ENCODE data around the gene HPSE2. TPM values are rescaled to one million over a fixed set of nuclear protein-coding genes. Genes with fewer than 3 reads are reported as not detected.

The HPSE2 gene
- polyA plus RNA-seq, 1 of the 3 experiments (the other 2 are of a cell fraction) = not detected

DNA sequence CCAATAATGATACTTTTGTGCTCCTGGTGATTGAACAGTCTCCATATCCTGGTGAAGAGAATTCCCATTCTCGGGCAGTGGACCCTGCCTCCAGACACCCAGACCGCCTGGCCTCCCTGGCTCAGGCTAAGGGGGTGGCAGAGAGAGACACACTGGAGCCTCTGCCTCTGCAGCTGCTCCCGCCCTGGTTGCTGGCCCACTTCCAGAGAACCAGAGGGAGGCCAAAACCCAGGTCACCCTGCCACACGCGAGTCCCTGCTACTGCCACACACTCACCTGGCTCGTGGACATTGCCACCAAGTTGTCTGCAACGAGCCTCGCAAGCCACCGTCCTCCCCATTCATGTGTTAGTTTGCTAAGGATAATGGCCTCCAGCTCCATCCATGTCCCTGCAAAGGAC lies 221.8 kb downstream of the HPSE2 start:
- Histone ChIP-seq H3K9me3 (no peaks in the 10 kb centered on the region), H3K9ac (no peak overlapping the region), H3K4me3 (ENCODE audit: low read depth in 2 of 2, low read length in 1 of 2) (no peak overlapping the region), H3K79me2 (ENCODE audit: insufficient read depth) (no peaks in the 10 kb centered on the region), H2AFZ (ENCODE audit: low read depth) (no peak overlapping the region), H3K27ac (ENCODE audit: low read depth in 2 of 2, low read length in 1 of 2) (no peak overlapping the region), H3F3A (replicated peaks; ENCODE audit: insufficient read depth) (no peaks in the 10 kb centered on the region), H4K20me1 (ENCODE audit: insufficient read depth) (no peaks in the 10 kb centered on the region), H3K27me3 (ENCODE audit: insufficient read depth) (no peaks in the 10 kb centered on the region), H3K9me2 (0 out of 2 replicates have a peak, but pooled peaks cover 3% of the 10 kb centered on the region), H3K4me2 (no peak overlapping the region), H3K4me1 (ENCODE audit: control insufficient read depth in 1 of 2, insufficient read depth in 2 of 2, low read depth in 1 of 2, low read length in 1 of 2) (peaks cover 0 to 4% of the 10 kb centered on the region in 2 experiments; a peak in 2 of 4 replicates), H3K36me3 (replicated peaks in 1 of 2; ENCODE audit: control insufficient read depth in 1 of 2, insufficient read depth in 2 of 2, low read length in 1 of 2) (no peaks in the 10 kb centered on the region)
- 47% methylated on average over 8 of the region's 9 CpGs for WGBS (ENCODE audit: low lambda C conversion rate)
- CTCF ChIA-PET = no interaction called here
- POLR2A ChIA-PET = no interaction called here
- DNase-seq = no peak
- TF ChIP-seq RCOR1 (IDR thresholded peaks at IDR 0.05; ENCODE audit: low read length) (no peak), NRF1 (IDR thresholded peaks at IDR 0.05; ENCODE audit: low read depth, low read length) (no peak), RXRA (IDR thresholded peaks at IDR 0.05; ENCODE audit: borderline replicate concordance, low read depth) (no peak), FOXJ3 (CRISPR knock-in tag; IDR thresholded peaks at IDR 0.05) (no peak), TEAD4 (IDR thresholded peaks at IDR 0.05; ENCODE audit: borderline replicate concordance, insufficient read depth) (no peak), POLR2AphosphoS5 (IDR thresholded peaks at IDR 0.05; ENCODE audit: low read depth, low read length) (no peak), SIN3A (IDR thresholded peaks at IDR 0.05; ENCODE audit: borderline replicate concordance, low read depth, low read length) (no peak), FOXM1 (IDR thresholded peaks at IDR 0.05; ENCODE audit: low read depth) (no peak)
- TF ChIP-seq, protein P1, sequence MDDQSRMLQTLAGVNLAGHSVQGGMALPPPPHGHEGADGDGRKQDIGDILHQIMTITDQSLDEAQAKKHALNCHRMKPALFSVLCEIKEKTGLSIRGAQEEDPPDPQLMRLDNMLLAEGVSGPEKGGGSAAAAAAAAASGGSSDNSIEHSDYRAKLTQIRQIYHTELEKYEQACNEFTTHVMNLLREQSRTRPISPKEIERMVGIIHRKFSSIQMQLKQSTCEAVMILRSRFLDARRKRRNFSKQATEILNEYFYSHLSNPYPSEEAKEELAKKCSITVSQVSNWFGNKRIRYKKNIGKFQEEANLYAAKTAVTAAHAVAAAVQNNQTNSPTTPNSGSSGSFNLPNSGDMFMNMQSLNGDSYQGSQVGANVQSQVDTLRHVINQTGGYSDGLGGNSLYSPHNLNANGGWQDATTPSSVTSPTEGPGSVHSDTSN (IDR thresholded peaks at IDR 0.05) = no peak

DNA sequence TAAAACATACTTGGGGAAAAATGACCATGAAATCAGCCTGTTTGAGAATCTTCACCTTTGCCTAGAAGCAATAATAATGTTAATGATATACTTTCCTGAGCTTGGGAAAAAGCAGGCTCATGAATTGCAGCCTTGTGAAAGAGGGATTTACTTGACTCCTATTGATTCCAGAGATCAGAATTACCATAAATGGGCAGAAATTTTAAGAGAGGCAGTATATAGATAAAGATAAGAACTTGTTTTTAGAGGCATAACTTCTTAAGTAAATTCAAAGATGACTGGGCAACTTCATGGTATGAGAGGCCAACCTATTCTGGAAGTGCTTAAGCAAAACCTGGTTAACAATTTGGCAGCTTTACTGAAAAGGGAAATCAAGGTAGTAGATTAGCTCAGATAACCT lies 225.4 kb downstream of the HPSE2 start:
- Histone ChIP-seq H3K4me1 (ENCODE audit: control insufficient read depth in 1 of 2, insufficient read depth in 2 of 2, low read depth in 1 of 2, low read length in 1 of 2) (peaks cover 0 to 22% of the 10 kb centered on the region in 2 experiments; a peak in 2 of 4 replicates), H3K79me2 (ENCODE audit: insufficient read depth) (no peaks in the 10 kb centered on the region), H3K4me3 (ENCODE audit: low read depth in 2 of 2, low read length in 1 of 2) (no peak overlapping the region), H3F3A (replicated peaks; ENCODE audit: insufficient read depth) (no peaks in the 10 kb centered on the region), H3K9me3 (no peaks in the 10 kb centered on the region; the same call in 1 of the 2 replicates), H3K9me2 (0 out of 2 replicates have a peak, but pooled peaks cover 3% of the 10 kb centered on the region), H3K36me3 (replicated peaks in 1 of 2; ENCODE audit: control insufficient read depth in 1 of 2, insufficient read depth in 2 of 2, low read length in 1 of 2) (no peaks in the 10 kb centered on the region), H3K4me2 (no peak overlapping the region), H4K20me1 (ENCODE audit: insufficient read depth) (no peaks in the 10 kb centered on the region), H3K27ac (ENCODE audit: low read depth in 2 of 2, low read length in 1 of 2) (no peak overlapping the region), H2AFZ (ENCODE audit: low read depth) (no peak overlapping the region), H3K9ac (no peak overlapping the region), H3K27me3 (ENCODE audit: insufficient read depth) (no peaks in the 10 kb centered on the region)
- ChIA-PET POLR2A (no interaction called here), CTCF (no interaction called here)
- DNase-seq = no peak
- TF ChIP-seq MXI1 (IDR thresholded peaks at IDR 0.05; ENCODE audit: low read depth, low read length) (no peak), EZH2phosphoT487 (IDR thresholded peaks at IDR 0.05; ENCODE audit: borderline replicate concordance, low read depth) (no peak)
- TF ChIP-seq, protein P2, sequence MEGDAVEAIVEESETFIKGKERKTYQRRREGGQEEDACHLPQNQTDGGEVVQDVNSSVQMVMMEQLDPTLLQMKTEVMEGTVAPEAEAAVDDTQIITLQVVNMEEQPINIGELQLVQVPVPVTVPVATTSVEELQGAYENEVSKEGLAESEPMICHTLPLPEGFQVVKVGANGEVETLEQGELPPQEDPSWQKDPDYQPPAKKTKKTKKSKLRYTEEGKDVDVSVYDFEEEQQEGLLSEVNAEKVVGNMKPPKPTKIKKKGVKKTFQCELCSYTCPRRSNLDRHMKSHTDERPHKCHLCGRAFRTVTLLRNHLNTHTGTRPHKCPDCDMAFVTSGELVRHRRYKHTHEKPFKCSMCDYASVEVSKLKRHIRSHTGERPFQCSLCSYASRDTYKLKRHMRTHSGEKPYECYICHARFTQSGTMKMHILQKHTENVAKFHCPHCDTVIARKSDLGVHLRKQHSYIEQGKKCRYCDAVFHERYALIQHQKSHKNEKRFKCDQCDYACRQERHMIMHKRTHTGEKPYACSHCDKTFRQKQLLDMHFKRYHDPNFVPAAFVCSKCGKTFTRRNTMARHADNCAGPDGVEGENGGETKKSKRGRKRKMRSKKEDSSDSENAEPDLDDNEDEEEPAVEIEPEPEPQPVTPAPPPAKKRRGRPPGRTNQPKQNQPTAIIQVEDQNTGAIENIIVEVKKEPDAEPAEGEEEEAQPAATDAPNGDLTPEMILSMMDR (IDR thresholded peaks at IDR 0.05) = no peak
- TF ChIP-seq, protein P3, sequence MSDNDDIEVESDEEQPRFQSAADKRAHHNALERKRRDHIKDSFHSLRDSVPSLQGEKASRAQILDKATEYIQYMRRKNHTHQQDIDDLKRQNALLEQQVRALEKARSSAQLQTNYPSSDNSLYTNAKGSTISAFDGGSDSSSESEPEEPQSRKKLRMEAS (IDR thresholded peaks at IDR 0.05; ENCODE audit: low read depth) = no peak

All from SK-N-SH (cell line).